ENCODE results near the gene RASGRF1.

The RASGRF1 gene

DNA sequence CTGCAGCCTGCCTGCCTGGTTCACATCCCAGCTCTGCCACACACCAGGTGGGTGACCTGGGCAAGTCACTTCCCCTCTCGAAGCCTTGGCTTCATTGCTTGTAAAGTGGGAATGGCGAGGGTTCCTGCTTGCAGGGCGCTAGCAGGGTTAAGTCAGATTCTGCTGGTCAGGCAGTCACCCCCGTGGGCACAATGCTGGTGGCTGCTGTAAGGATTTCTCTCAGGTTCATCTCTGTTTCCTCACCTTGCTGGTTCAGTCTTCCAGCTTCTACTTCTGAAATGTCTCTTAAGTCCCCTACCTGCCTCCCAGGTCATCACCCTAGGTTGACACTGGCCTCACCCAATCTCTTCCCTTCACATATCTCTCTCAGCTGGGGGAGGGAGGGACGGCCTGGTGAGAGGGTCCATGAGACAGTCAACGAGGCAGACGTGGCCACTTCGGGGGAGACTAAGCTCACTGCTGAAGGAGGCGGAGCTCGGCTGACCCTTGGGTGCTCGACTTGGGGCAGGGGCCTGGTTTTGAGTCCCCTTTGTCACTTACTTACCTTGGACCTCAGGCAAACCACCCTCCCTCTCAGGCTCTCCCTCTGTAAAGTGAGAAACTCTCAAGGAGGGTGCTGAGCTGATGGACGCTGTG is 157.3 kb downstream of the RASGRF1 start:
- no peak for TF ChIP-seq CTCF (IDR thresholded peaks at IDR 0.05; ENCODE audit: control extremely low read depth, extremely low read depth, low read depth, missing control alignments)
- POLR2A ChIA-PET, result no interaction called here
- DNase-seq (ENCODE audit: extremely low spot score), result no peak
- CTCF ChIA-PET, result interaction anchor here (0.8 kb wide), 1 partner anchor 95 kb away, joined by 3 read pairs; no protein-coding TSS in a partner anchor

DNA sequence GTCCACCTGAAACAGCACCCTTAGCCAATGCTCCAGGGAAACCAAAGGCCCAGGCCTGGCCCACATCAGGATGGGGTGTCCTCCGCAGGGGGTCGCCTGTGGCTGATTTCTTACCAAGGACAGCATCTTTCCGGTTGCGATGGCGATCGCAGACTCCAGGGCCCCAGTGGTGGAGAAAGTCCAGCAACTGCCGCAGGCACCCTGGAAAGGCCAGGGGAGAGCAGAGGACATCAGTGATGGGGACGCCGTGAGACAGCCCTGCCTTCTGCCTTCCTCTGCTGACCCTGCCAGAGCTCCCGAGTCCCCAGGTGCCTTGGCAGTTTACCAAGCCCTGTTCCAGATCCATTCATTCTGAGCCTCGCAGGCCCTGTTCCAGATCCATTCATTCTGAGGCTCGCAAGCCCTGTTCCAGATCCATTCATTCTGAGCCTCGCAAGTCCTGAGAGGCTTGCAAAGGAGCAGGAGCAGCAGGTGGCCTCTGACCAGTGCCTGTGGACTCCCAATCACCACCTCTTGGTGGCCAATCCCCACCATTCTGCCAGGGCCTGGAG is 158.2 kb downstream of the RASGRF1 start:
- DNase-seq (ENCODE audit: extremely low spot score), result no peak
- TF ChIP-seq CTCF (IDR thresholded peaks at IDR 0.05; ENCODE audit: control extremely low read depth, extremely low read depth, low read depth, missing control alignments), result no peak
- ChIA-PET POLR2A (no interaction called here), CTCF (interaction anchor here (0.8 kb wide), 1 partner anchor 96 kb away, joined by 3 read pairs; no protein-coding TSS in a partner anchor)

- DNase-seq (ENCODE audit: extremely low spot score), result no peak
- TF ChIP-seq CTCF (IDR thresholded peaks at IDR 0.05; ENCODE audit: control extremely low read depth, extremely low read depth, low read depth, missing control alignments), result no peak
- POLR2A ChIA-PET, result no interaction called here
- CTCF ChIA-PET, result no interaction called here
Observed at GRCh38 chr15:78931439-78932257, 158.9 kb downstream of the RASGRF1 start.

GRCh38 chr15:78930577-78931388 is 159.8 kb downstream of the RASGRF1 start:
- no peak for DNase-seq (ENCODE audit: extremely low spot score)
- TF ChIP-seq CTCF (IDR thresholded peaks at IDR 0.05; ENCODE audit: control extremely low read depth, extremely low read depth, low read depth, missing control alignments), result no peak
- ChIA-PET CTCF (no interaction called here), POLR2A (no interaction called here)

DNA sequence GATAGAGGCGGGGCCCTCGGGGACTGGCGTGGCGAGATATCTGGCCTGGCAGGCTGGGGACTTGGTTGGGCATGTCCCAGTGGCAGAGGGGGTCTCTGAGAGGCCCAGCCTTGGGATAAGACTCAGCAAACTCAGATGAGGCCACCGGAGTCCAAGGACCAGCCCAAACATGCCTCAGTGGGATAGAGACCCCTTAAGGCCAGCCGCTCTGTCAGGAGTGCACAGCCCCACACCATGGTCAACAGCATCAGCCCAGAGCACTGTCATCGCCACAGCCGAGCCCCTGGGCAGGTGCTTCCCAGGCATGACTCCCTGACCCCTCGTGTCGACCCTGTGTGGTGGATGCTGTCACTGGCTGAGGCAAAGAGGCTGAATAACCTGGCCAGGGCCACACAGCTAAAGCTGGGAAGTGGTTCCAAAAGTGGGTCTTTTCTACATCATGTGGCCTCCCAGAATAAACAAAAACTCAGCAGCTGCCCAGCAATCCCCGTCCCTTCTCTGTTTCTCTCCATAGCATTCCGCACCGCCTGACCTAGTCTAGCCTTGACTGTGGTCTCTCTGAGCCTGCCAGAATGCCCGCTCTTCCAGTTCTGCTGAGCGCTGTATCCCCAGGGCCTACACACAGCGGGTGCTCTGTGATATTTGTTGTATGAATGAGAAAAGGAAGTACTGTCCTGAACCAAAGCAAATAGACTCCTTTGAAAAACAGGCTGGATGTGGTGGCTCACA is 160.9 kb downstream of the RASGRF1 start:
- ChIA-PET POLR2A (no interaction called here), CTCF (no interaction called here)
- TF ChIP-seq CTCF (IDR thresholded peaks at IDR 0.05; ENCODE audit: control extremely low read depth, extremely low read depth, low read depth, missing control alignments), result no peak
- no peak for DNase-seq (ENCODE audit: extremely low spot score)
